ENCODE results near the gene DNAJC15. TPM values are rescaled to one million over a fixed set of nuclear protein-coding genes. Genes with fewer than 3 reads are reported as not detected.
A peak's percentile ranks its signal among the peaks of the same experiment; 100 is the strongest.

The DNAJC15 gene
- polyA plus RNA-seq, 1 donor (not counting 4 experiments of a cell fraction or from before 2014, with no cell fraction given) = 38.5 TPM

DNA sequence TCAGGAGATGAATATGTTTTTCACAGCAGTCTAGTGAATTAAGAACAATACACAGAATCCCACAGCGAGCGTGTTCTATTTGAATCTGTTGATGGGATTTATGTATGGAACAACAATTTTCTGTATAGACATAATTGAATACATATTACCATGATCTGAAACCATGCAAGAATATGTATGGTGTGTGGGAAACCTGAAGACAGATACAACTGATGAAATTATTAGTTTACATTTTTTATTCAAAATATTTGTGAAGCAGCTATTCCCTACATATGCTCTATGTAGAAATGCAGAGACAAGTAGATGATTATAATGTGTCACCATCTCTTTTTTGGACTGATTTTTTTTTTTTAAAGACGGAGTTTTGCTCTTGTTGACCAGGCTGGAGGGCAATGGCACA, 91.8 kb downstream of the DNAJC15 start:
- FAIRE-seq = no peak

DNA sequence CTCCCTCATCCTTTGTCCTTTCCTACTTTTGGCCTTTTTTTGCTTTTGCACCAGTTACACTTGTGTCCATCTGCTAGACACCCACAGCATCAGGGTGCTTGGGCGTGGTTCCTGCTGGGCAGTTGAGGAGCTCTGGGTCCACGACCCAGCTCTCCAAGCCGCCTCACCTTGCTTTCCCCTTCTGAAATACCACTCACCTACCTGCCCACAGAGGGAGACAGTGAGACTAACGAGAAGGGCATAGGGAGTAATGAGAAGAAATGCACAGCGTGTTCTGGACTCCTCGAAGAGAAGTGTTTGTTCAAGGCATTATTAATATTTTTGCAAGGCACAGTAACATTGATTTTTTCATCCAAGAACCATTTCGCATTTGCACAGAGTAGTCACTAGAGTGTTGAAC, 92.9 kb downstream of the DNAJC15 start:
- FAIRE-seq = no peak

More for the DNA sequence above, 91.8 kb downstream of the DNAJC15 start:
- Histone ChIP-seq H3K79me2 (ENCODE audit: control insufficient read depth, insufficient read depth, low read length) (no peaks in the 10 kb centered on the region), H3K9ac (ENCODE audit: control insufficient read depth, extremely low read depth, insufficient read depth, low read length) (no peak overlapping the region), H3K4me1 (ENCODE audit: control insufficient read depth, extremely low read depth, insufficient read depth, low read length) (no peaks in the 10 kb centered on the region), H3K9me3 (ENCODE audit: control insufficient read depth, low read depth, low read length) (no peaks in the 10 kb centered on the region), H3K4me2 (ENCODE audit: control insufficient read depth, extremely low read depth, insufficient read depth, low read depth, low read length) (no peak overlapping the region), H3K27me3 (ENCODE audit: control insufficient read depth, extremely low read depth, insufficient read depth, low read length) (no peaks in the 10 kb centered on the region), H3K27ac (ENCODE audit: control insufficient read depth, insufficient read depth, low read length) (no peak overlapping the region), H3K9me1 (ENCODE audit: control insufficient read depth, extremely low read depth, insufficient read depth, low read length) (no peaks in the 10 kb centered on the region), H3K36me3 (ENCODE audit: control insufficient read depth in 2 of 2, extremely low read depth in 1 of 2, insufficient read depth in 2 of 2, low read length in 2 of 2) (no peaks in the 10 kb centered on the region), H3K4me3 (ENCODE audit: control insufficient read depth in 2 of 3, extremely low read depth in 1 of 3, insufficient read depth in 2 of 3, low read depth in 1 of 3, low read length in 3 of 3) (no peak overlapping the region), H2AFZ (ENCODE audit: control insufficient read depth, low read length) (no peak overlapping the region), H4K20me1 (ENCODE audit: control insufficient read depth, extremely low read depth, insufficient read depth, low read length) (no peaks in the 10 kb centered on the region)
- dilution Hi-C loops (cut with MboI; ENCODE audit: extremely low pct_ligation_motif_present, low sequenced_read_pairs) = no loop called here
- TF ChIP-seq, protein P1, sequence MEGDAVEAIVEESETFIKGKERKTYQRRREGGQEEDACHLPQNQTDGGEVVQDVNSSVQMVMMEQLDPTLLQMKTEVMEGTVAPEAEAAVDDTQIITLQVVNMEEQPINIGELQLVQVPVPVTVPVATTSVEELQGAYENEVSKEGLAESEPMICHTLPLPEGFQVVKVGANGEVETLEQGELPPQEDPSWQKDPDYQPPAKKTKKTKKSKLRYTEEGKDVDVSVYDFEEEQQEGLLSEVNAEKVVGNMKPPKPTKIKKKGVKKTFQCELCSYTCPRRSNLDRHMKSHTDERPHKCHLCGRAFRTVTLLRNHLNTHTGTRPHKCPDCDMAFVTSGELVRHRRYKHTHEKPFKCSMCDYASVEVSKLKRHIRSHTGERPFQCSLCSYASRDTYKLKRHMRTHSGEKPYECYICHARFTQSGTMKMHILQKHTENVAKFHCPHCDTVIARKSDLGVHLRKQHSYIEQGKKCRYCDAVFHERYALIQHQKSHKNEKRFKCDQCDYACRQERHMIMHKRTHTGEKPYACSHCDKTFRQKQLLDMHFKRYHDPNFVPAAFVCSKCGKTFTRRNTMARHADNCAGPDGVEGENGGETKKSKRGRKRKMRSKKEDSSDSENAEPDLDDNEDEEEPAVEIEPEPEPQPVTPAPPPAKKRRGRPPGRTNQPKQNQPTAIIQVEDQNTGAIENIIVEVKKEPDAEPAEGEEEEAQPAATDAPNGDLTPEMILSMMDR (optimal IDR thresholded peaks at IDR 0.05 in 1 of 3, IDR thresholded peaks at IDR 0.05 in 1 of 3, conservative IDR thresholded peaks at IDR 0.05 in 1 of 3; ENCODE audit: extremely low read depth in 1 of 3, insufficient read depth in 2 of 3, low read length in 3 of 3) = no peak
- TF ChIP-seq EZH2 (IDR thresholded peaks at IDR 0.05; ENCODE audit: low read length) = no peak
- no peak for DNase-seq (ENCODE audit: low read depth, low spot score)

More for the DNA sequence above, 92.9 kb downstream of the DNAJC15 start:
- Histone ChIP-seq H3K4me2 (ENCODE audit: control insufficient read depth, extremely low read depth, insufficient read depth, low read depth, low read length) (no peak overlapping the region), H3K4me3 (ENCODE audit: control insufficient read depth in 2 of 3, extremely low read depth in 1 of 3, insufficient read depth in 2 of 3, low read depth in 1 of 3, low read length in 3 of 3) (no peak overlapping the region), H3K9ac (ENCODE audit: control insufficient read depth, extremely low read depth, insufficient read depth, low read length) (no peak overlapping the region), H3K27ac (ENCODE audit: control insufficient read depth, insufficient read depth, low read length) (no peak overlapping the region), H3K27me3 (ENCODE audit: control insufficient read depth, extremely low read depth, insufficient read depth, low read length) (no peaks in the 10 kb centered on the region), H3K9me3 (ENCODE audit: control insufficient read depth, low read depth, low read length) (no peaks in the 10 kb centered on the region), H3K79me2 (ENCODE audit: control insufficient read depth, insufficient read depth, low read length) (no peaks in the 10 kb centered on the region), H4K20me1 (ENCODE audit: control insufficient read depth, extremely low read depth, insufficient read depth, low read length) (no peaks in the 10 kb centered on the region), H3K4me1 (ENCODE audit: control insufficient read depth, extremely low read depth, insufficient read depth, low read length) (no peaks in the 10 kb centered on the region), H3K9me1 (ENCODE audit: control insufficient read depth, extremely low read depth, insufficient read depth, low read length) (no peaks in the 10 kb centered on the region), H3K36me3 (ENCODE audit: control insufficient read depth in 2 of 2, extremely low read depth in 1 of 2, insufficient read depth in 2 of 2, low read length in 2 of 2) (no peaks in the 10 kb centered on the region), H2AFZ (ENCODE audit: control insufficient read depth, low read length) (no peak overlapping the region)
- dilution Hi-C loops (cut with MboI; ENCODE audit: extremely low pct_ligation_motif_present, low sequenced_read_pairs) = no loop called here
- TF ChIP-seq, protein P1 (optimal IDR thresholded peaks at IDR 0.05 in 1 of 3, IDR thresholded peaks at IDR 0.05 in 1 of 3, conservative IDR thresholded peaks at IDR 0.05 in 1 of 3; ENCODE audit: extremely low read depth in 1 of 3, insufficient read depth in 2 of 3, low read length in 3 of 3) = peak in 2 of 3 experiments; percentile 10 to 33
- TF ChIP-seq EZH2 (IDR thresholded peaks at IDR 0.05; ENCODE audit: low read length) = no peak
- no peak for DNase-seq (ENCODE audit: low read depth, low spot score)

All from keratinocyte (primary cell).